OCI-LY3 (cell line): Measurements from ENCODE around the gene RNF17.
A peak's percentile ranks its signal among the peaks of the same experiment; 100 is the strongest.

Experiments
- H2AFZ ChIP-seq: fragments of 200-600, 300-600 bp; shearing (Covaris generic); 2 replicates; pipeline ENCODE4 v1.6.0; 2014; ENCODE audit warnings: antibody characterized with exemption, low read depth, low read length
- H3K27ac ChIP-seq: fragments of 200-600, 300-600 bp; sonication (generic); 2 replicates; pipeline ENCODE4 v1.5.1; 2014; ENCODE audit warnings: mild to moderate bottlenecking, low read length, moderate library complexity, mixed read lengths
- H3K27me3 ChIP-seq: fragments of 200-600, 300-600 bp; sonication (generic); 2 replicates; pipeline ENCODE4 v1.6.1; 2014; ENCODE audit warnings: low read depth, low read length, mixed read lengths
- H3K36me3 ChIP-seq: fragments of 200-600, 300-600 bp; sonication (generic); replicated peaks from 2 replicates; pipeline ENCODE3; 2014; ENCODE audit warnings: low read depth, low read length, mixed read lengths
- H3K4me1 ChIP-seq: fragments of 300-600, 200-600 bp; sonication (generic); 2 replicates; pipeline ENCODE4 v1.6.1; 2014; ENCODE audit warnings: low read length, mixed read lengths
- H3K4me2 ChIP-seq: fragments of 200-600, 300-600 bp; sonication (generic); 2 replicates; pipeline ENCODE4 v1.6.1; 2014; ENCODE audit warnings: low read length, mixed read lengths
- H3K4me3 ChIP-seq: fragments of 300-600, 200-600 bp; sonication (generic); 2 replicates; pipeline ENCODE4 v1.5.1; 2014; ENCODE audit warnings: antibody characterized with exemption, mild to moderate bottlenecking, low read length, moderate library complexity
- H3K79me2 ChIP-seq: fragments of 300-600, 200-600 bp; shearing (Covaris generic); 2 replicates; pipeline ENCODE4 v1.6.1; 2014; ENCODE audit warnings: mild to moderate bottlenecking, low read length, mixed read lengths
- H3K9ac ChIP-seq: fragments of 300-600, 200-600 bp; shearing (Covaris generic); 2 replicates; pipeline ENCODE4 v1.6.0; 2014; ENCODE audit warnings: mild to moderate bottlenecking, low read length, moderate library complexity
- H3K9me3 ChIP-seq: fragments of 200-600, 300-600 bp; shearing (Covaris generic); 2 replicates; pipeline ENCODE4 v1.6.1; 2014; ENCODE audit warnings: low read length, mixed read lengths; ENCODE audit not compliant: insufficient read depth
- H4K20me1 ChIP-seq: fragments of 200-600, 300-600 bp; sonication (generic); 2 replicates; pipeline ENCODE4 v1.6.1; 2016; ENCODE audit warnings: low read length, mixed read lengths; ENCODE audit not compliant: insufficient read depth
- CTCF ChIP-seq: fragments of 200-600, 300-600 bp; sonication (generic); IDR thresholded peaks from 2 replicates; pipeline ENCODE4 v1.5.1; 2014; ENCODE audit warnings: antibody characterized with exemption, low read length, low read depth
- EZH2phosphoT487 ChIP-seq: fragments of 200-600 bp; shearing (Covaris generic); IDR thresholded peaks from 2 replicates; pipeline ENCODE4 v1.6.1; 2018; ENCODE audit warnings: antibody characterized with exemption, mixed run types, low read depth

RNF17 gene

GRCh38 chr13:24899601-24900000 is 135.6 kb downstream of the RNF17 start:
- Histone ChIP-seq H3K9me3 (no peaks in the 10 kb centered on the region), H3K4me3 (no peak overlapping the region), H3K4me1 (peaks cover 11% of the 10 kb centered on the region), H3K36me3 (peaks cover 56% of the 10 kb centered on the region), H3K27ac (no peak overlapping the region), H3K27me3 (no peaks in the 10 kb centered on the region), H4K20me1 (peaks cover 14% of the 10 kb centered on the region), H2AFZ (no peak overlapping the region), H3K9ac (no peak overlapping the region), H3K79me2 (no peaks in the 10 kb centered on the region), H3K4me2 (no peak overlapping the region)
- no peak for TF ChIP-seq CTCF
- TF ChIP-seq EZH2phosphoT487, result no peak

- Histone ChIP-seq H3K9me3 (no peaks in the 10 kb centered on the region), H3K79me2 (no peaks in the 10 kb centered on the region), H3K27ac (no peak overlapping the region), H3K27me3 (no peaks in the 10 kb centered on the region), H3K4me1 (peaks cover 11% of the 10 kb centered on the region), H3K4me2 (peak overlapping the region; percentile 49), H3K4me3 (no peak overlapping the region), H3K9ac (no peak overlapping the region), H4K20me1 (peaks cover 14% of the 10 kb centered on the region), H3K36me3 (peaks cover 62% of the 10 kb centered on the region), H2AFZ (no peak overlapping the region)
- TF ChIP-seq EZH2phosphoT487, result no peak
- no peak for TF ChIP-seq CTCF
Observed at GRCh38 chr13:24900507-24900906, 136.5 kb downstream of the RNF17 start.

GRCh38 chr13:24905242-24905641 is 141.3 kb downstream of the RNF17 start:
- Histone ChIP-seq H3K4me2 (no peak overlapping the region), H2AFZ (no peak overlapping the region), H3K27ac (no peak overlapping the region), H3K9ac (no peak overlapping the region), H3K9me3 (no peaks in the 10 kb centered on the region), H3K36me3 (peaks cover 60% of the 10 kb centered on the region), H3K4me1 (peaks cover 9% of the 10 kb centered on the region), H3K79me2 (no peaks in the 10 kb centered on the region), H4K20me1 (peaks cover 11% of the 10 kb centered on the region), H3K4me3 (no peak overlapping the region), H3K27me3 (no peaks in the 10 kb centered on the region)
- TF ChIP-seq EZH2phosphoT487, result no peak
- TF ChIP-seq CTCF, result no peak

GRCh38 chr13:24906268-24906667 is 142.3 kb downstream of the RNF17 start:
- Histone ChIP-seq H2AFZ (no peak overlapping the region), H3K9ac (no peak overlapping the region), H3K36me3 (peaks cover 63% of the 10 kb centered on the region), H3K4me1 (no peaks in the 10 kb centered on the region), H4K20me1 (0 out of 2 replicates have a peak, but pooled peaks cover 7% of the 10 kb centered on the region), H3K4me3 (no peak overlapping the region), H3K27ac (no peak overlapping the region), H3K27me3 (no peaks in the 10 kb centered on the region), H3K9me3 (no peaks in the 10 kb centered on the region), H3K4me2 (no peak overlapping the region), H3K79me2 (no peaks in the 10 kb centered on the region)
- TF ChIP-seq EZH2phosphoT487 (no peak), CTCF (no peak)
